ENCODE results near the gene NBR1.

- TF ChIP-seq POLR2A (IDR thresholded peaks at IDR 0.05; ENCODE audit: low read length): no peak
- TF ChIP-seq GATA1 (IDR thresholded peaks at IDR 0.05; ENCODE audit: low read depth, low read length): no peak
These were observed 28.9 kb upstream of the NBR1 start for GRCh38 chr17:43142153-43142552.

All from erythroblast (primary cell).